ENCODE results near the gene ALDH1L1.

DNA sequence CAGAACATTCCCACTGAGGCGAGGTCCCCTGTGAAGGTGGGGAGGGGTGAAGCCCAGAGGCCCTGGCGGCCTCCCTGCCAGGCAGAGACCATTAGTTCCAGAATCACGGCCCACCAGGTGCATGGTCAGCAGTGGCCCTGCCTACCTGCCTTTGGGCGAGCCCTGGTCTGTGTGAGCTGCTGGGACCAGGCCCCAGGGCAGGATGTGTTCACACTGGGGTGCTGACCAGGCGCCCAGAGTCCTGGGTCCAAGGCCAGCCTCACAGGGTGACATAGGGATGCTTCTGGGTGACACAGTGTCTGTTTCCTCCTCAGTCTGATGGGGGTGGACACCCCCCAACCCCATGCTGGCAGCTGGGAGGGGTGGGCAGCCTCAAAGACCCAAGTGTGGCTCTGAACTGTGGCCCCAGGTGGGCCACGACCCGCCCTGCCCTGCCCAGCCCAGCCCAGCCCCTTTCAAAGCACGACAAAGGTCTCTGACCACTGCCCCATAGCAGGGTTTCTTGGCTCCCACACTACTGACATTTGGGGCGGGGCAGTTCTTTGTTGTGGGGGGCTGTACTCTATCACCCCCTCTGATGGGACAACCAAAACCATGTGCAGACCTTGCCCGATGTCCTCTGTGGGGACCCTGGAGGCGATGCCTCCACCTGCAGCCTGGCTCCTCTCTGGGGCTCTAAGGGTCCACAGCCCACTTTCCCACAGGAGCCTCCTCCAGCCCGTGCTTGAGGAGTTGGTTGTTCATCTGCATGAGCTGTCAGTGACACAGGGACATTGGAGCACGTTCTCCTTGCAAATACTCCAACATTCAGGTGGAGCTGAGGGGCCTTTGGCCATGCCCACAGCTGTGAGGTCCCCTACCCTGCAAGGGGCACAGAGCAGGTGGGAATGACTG, 51.6 kb downstream of the ALDH1L1 start:
- TF ChIP-seq, protein P1, sequence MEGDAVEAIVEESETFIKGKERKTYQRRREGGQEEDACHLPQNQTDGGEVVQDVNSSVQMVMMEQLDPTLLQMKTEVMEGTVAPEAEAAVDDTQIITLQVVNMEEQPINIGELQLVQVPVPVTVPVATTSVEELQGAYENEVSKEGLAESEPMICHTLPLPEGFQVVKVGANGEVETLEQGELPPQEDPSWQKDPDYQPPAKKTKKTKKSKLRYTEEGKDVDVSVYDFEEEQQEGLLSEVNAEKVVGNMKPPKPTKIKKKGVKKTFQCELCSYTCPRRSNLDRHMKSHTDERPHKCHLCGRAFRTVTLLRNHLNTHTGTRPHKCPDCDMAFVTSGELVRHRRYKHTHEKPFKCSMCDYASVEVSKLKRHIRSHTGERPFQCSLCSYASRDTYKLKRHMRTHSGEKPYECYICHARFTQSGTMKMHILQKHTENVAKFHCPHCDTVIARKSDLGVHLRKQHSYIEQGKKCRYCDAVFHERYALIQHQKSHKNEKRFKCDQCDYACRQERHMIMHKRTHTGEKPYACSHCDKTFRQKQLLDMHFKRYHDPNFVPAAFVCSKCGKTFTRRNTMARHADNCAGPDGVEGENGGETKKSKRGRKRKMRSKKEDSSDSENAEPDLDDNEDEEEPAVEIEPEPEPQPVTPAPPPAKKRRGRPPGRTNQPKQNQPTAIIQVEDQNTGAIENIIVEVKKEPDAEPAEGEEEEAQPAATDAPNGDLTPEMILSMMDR (IDR thresholded peaks at IDR 0.05 in 4 of 5, conservative IDR thresholded peaks at IDR 0.05 in 1 of 5): no peak
- TF ChIP-seq POLR2A (IDR thresholded peaks at IDR 0.05): no peak
